ENCODE measurements around the gene DNER. TPM values are rescaled to one million over a fixed set of nuclear protein-coding genes. Genes with fewer than 3 reads are reported as not detected.
A peak's percentile ranks its signal among the peaks of the same experiment; 100 is the strongest.

Gene DNER
- total and polyA plus RNA-seq, 2 donors from 2014 or later = 16.5 to 21.9 TPM

- Histone ChIP-seq H3K27ac (ENCODE audit: low read depth in 2 of 2, low read length in 2 of 2) (no peak overlapping the region), H3K4me3 (ENCODE audit: low read length in 3 of 3) (no peak overlapping the region), H3K4me1 (ENCODE audit: control insufficient read depth in 2 of 3, insufficient read depth in 2 of 3, low read depth in 1 of 3, low read length in 3 of 3) (peaks cover 0 to under 1% (median 0%) of the 10 kb centered on the region in 3 donors), H3K9me3 (ENCODE audit: control insufficient read depth in 2 of 3, insufficient read depth in 1 of 3, low read length in 3 of 3) (peaks cover 0 to 3% (median 0%) of the 10 kb centered on the region in 3 donors), H3K27me3 (ENCODE audit: control insufficient read depth, insufficient read depth, low read length) (no peaks in the 10 kb centered on the region), H3K36me3 (ENCODE audit: control insufficient read depth in 2 of 3, insufficient read depth in 3 of 3, low read length in 3 of 3) (no peaks in the 10 kb centered on the region), H3K9ac (ENCODE audit: low read length in 3 of 3) (no peak overlapping the region)
- DNase-seq (no peak), FAIRE-seq (no peak)
- TF ChIP-seq, protein P1, sequence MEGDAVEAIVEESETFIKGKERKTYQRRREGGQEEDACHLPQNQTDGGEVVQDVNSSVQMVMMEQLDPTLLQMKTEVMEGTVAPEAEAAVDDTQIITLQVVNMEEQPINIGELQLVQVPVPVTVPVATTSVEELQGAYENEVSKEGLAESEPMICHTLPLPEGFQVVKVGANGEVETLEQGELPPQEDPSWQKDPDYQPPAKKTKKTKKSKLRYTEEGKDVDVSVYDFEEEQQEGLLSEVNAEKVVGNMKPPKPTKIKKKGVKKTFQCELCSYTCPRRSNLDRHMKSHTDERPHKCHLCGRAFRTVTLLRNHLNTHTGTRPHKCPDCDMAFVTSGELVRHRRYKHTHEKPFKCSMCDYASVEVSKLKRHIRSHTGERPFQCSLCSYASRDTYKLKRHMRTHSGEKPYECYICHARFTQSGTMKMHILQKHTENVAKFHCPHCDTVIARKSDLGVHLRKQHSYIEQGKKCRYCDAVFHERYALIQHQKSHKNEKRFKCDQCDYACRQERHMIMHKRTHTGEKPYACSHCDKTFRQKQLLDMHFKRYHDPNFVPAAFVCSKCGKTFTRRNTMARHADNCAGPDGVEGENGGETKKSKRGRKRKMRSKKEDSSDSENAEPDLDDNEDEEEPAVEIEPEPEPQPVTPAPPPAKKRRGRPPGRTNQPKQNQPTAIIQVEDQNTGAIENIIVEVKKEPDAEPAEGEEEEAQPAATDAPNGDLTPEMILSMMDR (IDR thresholded peaks at IDR 0.05; ENCODE audit: borderline replicate concordance, extremely low read depth, insufficient read depth) = no peak
- intact Hi-C loops (cut with DNase I) = no loop called here
These were observed 292.3 kb downstream of the DNER start for GRCh38 chr2:229422063-229422462.

GRCh38 chr2:229419158-229419557, 295.2 kb downstream of the DNER start:
- Histone ChIP-seq H3K9me3 (ENCODE audit: control insufficient read depth in 2 of 3, insufficient read depth in 1 of 3, low read length in 3 of 3) (peaks cover 0 to 3% (median 0%) of the 10 kb centered on the region in 3 donors), H3K36me3 (ENCODE audit: control insufficient read depth in 2 of 3, insufficient read depth in 3 of 3, low read length in 3 of 3) (no peaks in the 10 kb centered on the region), H3K4me1 (ENCODE audit: control insufficient read depth in 2 of 3, insufficient read depth in 2 of 3, low read depth in 1 of 3, low read length in 3 of 3) (peaks cover 0 to 3% (median 0%) of the 10 kb centered on the region in 3 donors), H3K27ac (ENCODE audit: low read depth in 2 of 2, low read length in 2 of 2) (no peak overlapping the region), H3K4me3 (ENCODE audit: low read length in 3 of 3) (no peak overlapping the region), H3K27me3 (ENCODE audit: control insufficient read depth, insufficient read depth, low read length) (no peaks in the 10 kb centered on the region), H3K9ac (ENCODE audit: low read length in 3 of 3) (no peak overlapping the region)
- intact Hi-C loops (cut with DNase I) = no loop called here
- FAIRE-seq (no peak), DNase-seq (peak in 1 of 5 donors; percentile 48)
- TF ChIP-seq, protein P1 (IDR thresholded peaks at IDR 0.05; ENCODE audit: borderline replicate concordance, extremely low read depth, insufficient read depth) = no peak

- Histone ChIP-seq H3K9ac (ENCODE audit: low read length in 3 of 3) (no peak overlapping the region), H3K27me3 (ENCODE audit: control insufficient read depth, insufficient read depth, low read length) (no peaks in the 10 kb centered on the region), H3K27ac (ENCODE audit: low read depth in 2 of 2, low read length in 2 of 2) (no peak overlapping the region), H3K4me3 (ENCODE audit: low read length in 3 of 3) (no peak overlapping the region), H3K9me3 (ENCODE audit: control insufficient read depth in 2 of 3, insufficient read depth in 1 of 3, low read length in 3 of 3) (peaks cover 0 to 2% (median 0%) of the 10 kb centered on the region in 3 donors), H3K4me1 (ENCODE audit: control insufficient read depth in 2 of 3, insufficient read depth in 2 of 3, low read depth in 1 of 3, low read length in 3 of 3) (peaks cover 0 to 3% (median 0%) of the 10 kb centered on the region in 3 donors), H3K36me3 (ENCODE audit: control insufficient read depth in 2 of 3, insufficient read depth in 3 of 3, low read length in 3 of 3) (no peaks in the 10 kb centered on the region)
- FAIRE-seq (no peak), DNase-seq (peak in 4 of 5 donors; percentile 25 to 33 (median 29))
- intact Hi-C loops (cut with DNase I) = no loop called here
- TF ChIP-seq, protein P1 (IDR thresholded peaks at IDR 0.05; ENCODE audit: borderline replicate concordance, extremely low read depth, insufficient read depth) = no peak
These were observed 296.4 kb downstream of the DNER start for GRCh38 chr2:229417916-229418315.

- no peak for FAIRE-seq
- H3K4me3 ChIP-seq (ENCODE audit: low read length in 3 of 3) = no peak overlapping the region
- TF ChIP-seq, protein P1 (IDR thresholded peaks at IDR 0.05; ENCODE audit: borderline replicate concordance, extremely low read depth, insufficient read depth) = no peak
- H3K9ac ChIP-seq (ENCODE audit: low read length in 3 of 3) = no peak overlapping the region
- peaks cover 0 to 3% (median 0%) of the 10 kb centered on the region in 3 donors for H3K4me1 ChIP-seq (ENCODE audit: control insufficient read depth in 2 of 3, insufficient read depth in 2 of 3, low read depth in 1 of 3, low read length in 3 of 3)
- no peaks in the 10 kb centered on the region for H3K36me3 ChIP-seq (ENCODE audit: control insufficient read depth in 2 of 3, insufficient read depth in 3 of 3, low read length in 3 of 3)
- H3K27me3 ChIP-seq (ENCODE audit: control insufficient read depth, insufficient read depth, low read length) = no peaks in the 10 kb centered on the region
- intact Hi-C loops (cut with DNase I) = no loop called here
- H3K9me3 ChIP-seq (ENCODE audit: control insufficient read depth in 2 of 3, insufficient read depth in 1 of 3, low read length in 3 of 3) = no peaks in the 10 kb centered on the region
- H3K27ac ChIP-seq (ENCODE audit: low read depth in 2 of 2, low read length in 2 of 2) = peak overlapping the region in 1 of 2 donors; percentile 41
- DNase-seq = peak in 1 of 5 donors; percentile 33
These were observed 297.2 kb downstream of the DNER start for GRCh38 chr2:229417176-229417575.

Data from kidney (tissue), 14 donors.